Peyer's patch (tissue), 4 donors: ENCODE data around the gene ATP1B1. TPM values are rescaled to one million over a fixed set of nuclear protein-coding genes. Genes with fewer than 3 reads are reported as not detected.

ENCODE experiments used
- DNase-seq, 3 donors: peaks; one replicate each; pipeline ENCODE4 v3.0.0-alpha.2; 2017 to 2019
- H3K27ac ChIP-seq, 4 donors: fragments of 200-600 bp; sonication (generic); one replicate each; pipeline ENCODE4 v1.5.1; 2016 to 2019
- H3K27me3 ChIP-seq, 2 donors: fragments of 200-600 bp; sonication (generic); one replicate each; pipeline ENCODE4 v1.5.1; 2019
- H3K36me3 ChIP-seq, 3 donors: fragments of 200-600 bp; sonication (generic); one replicate each; pipeline ENCODE4 v1.5.1; 2016 to 2019
- H3K4me1 ChIP-seq, 4 donors: fragments of 200-600 bp; sonication (generic); one replicate each; pipeline ENCODE4 v1.5.1; 2016 to 2019
- H3K4me3 ChIP-seq, 4 donors: fragments of 200-600 bp; sonication (generic); 1 replicate in 3 of 4; 2 replicates in 1 of 4; pipeline ENCODE4 v1.5.1; 2016 to 2019; ENCODE audit warnings: mild to moderate bottlenecking in 1 of 4
- H3K9me3 ChIP-seq, 4 donors: fragments of 200-600 bp; sonication (generic); one replicate each; pipeline ENCODE4 v1.5.1; 2016 to 2019; ENCODE audit warnings: mild to moderate bottlenecking in 1 of 4
- POLR2A ChIP-seq, 2 donors: fragments of 450-650 bp; IDR thresholded peaks; one replicate each; pipeline ENCODE4 v1.5.1; 2017; ENCODE audit warnings: antibody characterized with exemption in 2 of 2, mild to moderate bottlenecking in 2 of 2, moderate library complexity in 2 of 2
- total RNA-seq, 4 donors: library from RNA; depleted of rRNA; stranded (reverse); fragments of >200 nt; gene quantifications; one replicate each; pipeline ENCODE4 v1.1.0, GENCODE V29; 2016
- TF ChIP-seq, protein P1 (sequence below), 6 experiments: fragments of 450-650 bp in 4 of 6; fragments of 200-600 bp in 2 of 6; sonication (generic) in 1 of 6; IDR thresholded peaks; one replicate each; pipeline ENCODE4 v1.5.1; 2017 to 2019; ENCODE audit warnings: antibody characterized with exemption in 6 of 6, mild to moderate bottlenecking in 3 of 6, moderate library complexity in 1 of 6

The ATP1B1 gene
- total RNA-seq, 4 donors from 2014 or later: 70.1 to 659 (median 499) TPM

DNA sequence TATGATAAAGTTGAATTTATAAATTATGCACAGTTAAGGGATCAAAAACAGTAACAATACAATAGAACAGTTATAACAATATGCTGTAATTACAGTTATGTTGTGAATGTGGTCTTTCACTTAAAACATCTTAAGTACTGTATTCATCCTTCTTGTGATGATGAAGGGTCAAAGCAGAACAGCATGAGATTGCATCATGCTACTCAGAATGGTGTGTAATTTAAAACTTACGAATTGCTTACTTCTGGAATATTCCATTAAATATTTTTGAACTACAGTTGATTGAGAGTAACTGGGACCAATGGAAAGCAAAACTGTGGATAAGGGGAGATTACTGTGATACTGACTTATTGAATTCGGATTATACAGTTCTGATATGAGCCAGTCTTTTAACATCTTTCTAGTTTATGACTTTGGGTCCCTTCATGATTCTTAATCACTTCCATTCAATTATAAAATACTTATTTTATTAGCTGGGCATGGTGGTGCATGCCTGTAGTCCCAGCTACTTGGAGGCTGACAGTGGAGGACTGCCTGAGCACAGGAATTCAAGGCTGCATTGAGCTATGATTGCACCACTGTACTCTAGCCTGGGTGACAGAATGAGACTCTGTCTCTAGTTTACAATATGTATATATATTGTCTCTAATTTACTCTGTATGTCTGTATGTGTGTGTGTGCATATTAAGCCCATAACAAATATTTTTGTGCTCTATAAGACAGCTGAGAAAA lies 43.2 kb downstream of the ATP1B1 start:
- Histone ChIP-seq H3K27ac (peak overlapping the region in 1 of 4 donors; percentile 65), H3K4me1 (peaks cover 0 to 33% (median 0%) of the 10 kb centered on the region in 4 donors), H3K36me3 (no peaks in the 10 kb centered on the region), H3K4me3 (no peak overlapping the region), H3K9me3 (no peaks in the 10 kb centered on the region), H3K27me3 (no peaks in the 10 kb centered on the region)
- DNase-seq: no peak
- TF ChIP-seq, protein P1, sequence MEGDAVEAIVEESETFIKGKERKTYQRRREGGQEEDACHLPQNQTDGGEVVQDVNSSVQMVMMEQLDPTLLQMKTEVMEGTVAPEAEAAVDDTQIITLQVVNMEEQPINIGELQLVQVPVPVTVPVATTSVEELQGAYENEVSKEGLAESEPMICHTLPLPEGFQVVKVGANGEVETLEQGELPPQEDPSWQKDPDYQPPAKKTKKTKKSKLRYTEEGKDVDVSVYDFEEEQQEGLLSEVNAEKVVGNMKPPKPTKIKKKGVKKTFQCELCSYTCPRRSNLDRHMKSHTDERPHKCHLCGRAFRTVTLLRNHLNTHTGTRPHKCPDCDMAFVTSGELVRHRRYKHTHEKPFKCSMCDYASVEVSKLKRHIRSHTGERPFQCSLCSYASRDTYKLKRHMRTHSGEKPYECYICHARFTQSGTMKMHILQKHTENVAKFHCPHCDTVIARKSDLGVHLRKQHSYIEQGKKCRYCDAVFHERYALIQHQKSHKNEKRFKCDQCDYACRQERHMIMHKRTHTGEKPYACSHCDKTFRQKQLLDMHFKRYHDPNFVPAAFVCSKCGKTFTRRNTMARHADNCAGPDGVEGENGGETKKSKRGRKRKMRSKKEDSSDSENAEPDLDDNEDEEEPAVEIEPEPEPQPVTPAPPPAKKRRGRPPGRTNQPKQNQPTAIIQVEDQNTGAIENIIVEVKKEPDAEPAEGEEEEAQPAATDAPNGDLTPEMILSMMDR (IDR thresholded peaks at IDR 0.05): no peak
- no peak for TF ChIP-seq POLR2A (IDR thresholded peaks at IDR 0.05)

DNA sequence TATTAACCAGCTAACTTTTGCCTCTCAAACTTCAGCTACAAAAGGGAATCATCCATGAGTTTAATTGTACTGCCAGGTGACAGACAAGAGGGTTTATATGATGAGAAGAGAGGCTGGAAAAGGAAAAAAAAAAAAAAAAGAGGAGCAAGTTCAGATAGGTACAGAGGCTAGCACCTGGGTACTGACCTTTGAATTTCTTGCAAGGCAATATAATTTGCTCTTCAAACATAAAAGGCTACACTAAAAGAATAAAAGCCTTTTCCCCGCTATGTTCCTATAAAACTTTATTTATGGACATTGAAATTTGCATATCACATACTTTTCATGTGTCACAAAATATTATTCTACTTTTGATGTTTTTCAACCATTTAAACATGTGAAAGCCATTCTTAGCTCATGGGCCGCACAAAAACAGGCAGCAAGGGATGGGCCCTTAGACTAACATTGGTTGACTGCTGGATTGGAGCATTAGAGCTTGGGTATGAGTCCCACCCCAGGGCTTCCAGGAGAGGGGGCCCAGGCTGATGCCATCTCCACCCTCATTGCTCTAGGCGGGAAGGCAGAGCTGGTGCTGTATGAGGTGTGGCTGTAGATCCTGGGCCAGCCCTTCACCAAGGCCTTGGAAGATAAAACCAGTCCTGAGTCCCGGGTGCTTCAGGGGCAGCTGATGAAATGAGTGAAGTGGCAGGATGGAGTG lies 44.3 kb downstream of the ATP1B1 start:
- TF ChIP-seq, protein P1 (IDR thresholded peaks at IDR 0.05): no peak
- no peak for TF ChIP-seq POLR2A (IDR thresholded peaks at IDR 0.05)
- H3K27ac ChIP-seq: peak overlapping the region in 2 of 4 donors; percentile 9 to 69
- H3K4me1 ChIP-seq: peaks cover 0 to 36% (median 0%) of the 10 kb centered on the region in 4 donors
- no peaks in the 10 kb centered on the region for H3K27me3 ChIP-seq
- H3K9me3 ChIP-seq: no peaks in the 10 kb centered on the region
- DNase-seq: peak in 1 of 3 donors; percentile 52
- no peak overlapping the region for H3K4me3 ChIP-seq
- no peaks in the 10 kb centered on the region for H3K36me3 ChIP-seq

DNA sequence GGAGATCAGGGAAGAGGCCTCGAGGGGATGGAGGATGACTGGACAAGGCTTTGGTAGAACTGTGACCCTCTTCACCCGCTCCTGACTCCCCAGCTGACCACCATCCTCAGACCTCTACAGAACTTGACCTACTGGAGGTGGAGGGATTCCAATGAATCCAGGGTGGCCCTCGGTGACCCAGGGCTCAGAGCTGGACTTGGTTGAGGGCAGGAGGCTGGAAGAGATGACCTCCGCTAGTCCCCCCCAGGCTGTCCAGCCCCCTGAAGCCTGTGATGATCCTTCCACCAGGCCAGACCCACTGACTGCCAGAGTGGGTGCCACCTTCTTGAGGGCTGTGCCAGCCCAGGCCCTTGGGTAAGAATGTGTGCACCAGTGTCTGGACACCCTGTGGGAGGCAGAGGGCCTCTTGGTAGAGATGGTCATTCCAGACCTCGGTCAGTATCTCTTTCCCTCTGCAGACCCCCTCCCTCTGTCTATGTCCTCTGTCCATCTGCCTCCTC lies 44.9 kb downstream of the ATP1B1 start:
- Histone ChIP-seq H3K36me3 (no peaks in the 10 kb centered on the region), H3K9me3 (no peaks in the 10 kb centered on the region), H3K4me3 (no peak overlapping the region), H3K27me3 (no peaks in the 10 kb centered on the region), H3K27ac (peak overlapping the region in 2 of 4 donors; percentile 9 to 69), H3K4me1 (peaks cover 0 to 40% (median 0%) of the 10 kb centered on the region in 4 donors)
- DNase-seq: no peak
- TF ChIP-seq POLR2A (IDR thresholded peaks at IDR 0.05): no peak
- TF ChIP-seq, protein P1 (IDR thresholded peaks at IDR 0.05): no peak

DNA sequence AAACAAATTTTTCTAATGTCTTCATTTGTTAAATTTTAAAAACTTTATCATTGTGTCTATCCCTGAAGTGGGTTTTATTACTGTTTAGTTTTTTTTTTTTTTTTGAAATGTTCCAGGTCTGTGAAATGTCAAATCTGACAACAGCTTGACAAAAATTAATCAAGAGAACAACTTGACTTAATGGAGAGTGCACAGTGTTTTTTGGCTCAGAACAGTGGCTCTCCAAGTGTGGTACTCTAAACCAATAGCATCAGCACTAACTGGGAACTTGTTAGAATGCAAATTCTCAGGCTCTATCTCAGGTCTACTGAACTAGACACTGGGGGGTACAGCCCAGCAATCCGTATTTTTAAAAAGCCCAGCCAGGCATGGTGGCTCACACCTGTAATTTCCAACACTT lies 49.2 kb downstream of the ATP1B1 start:
- H3K36me3 ChIP-seq: no peaks in the 10 kb centered on the region
- H3K4me1 ChIP-seq: peaks cover 0 to 24% (median 0%) of the 10 kb centered on the region in 4 donors
- H3K9me3 ChIP-seq: no peaks in the 10 kb centered on the region
- no peaks in the 10 kb centered on the region for H3K27me3 ChIP-seq
- no peak for DNase-seq
- no peak for TF ChIP-seq POLR2A (IDR thresholded peaks at IDR 0.05)
- TF ChIP-seq, protein P1 (IDR thresholded peaks at IDR 0.05): no peak
- H3K4me3 ChIP-seq: no peak overlapping the region
- peak overlapping the region in 2 of 4 donors; percentile 50 to 53 for H3K27ac ChIP-seq

DNA sequence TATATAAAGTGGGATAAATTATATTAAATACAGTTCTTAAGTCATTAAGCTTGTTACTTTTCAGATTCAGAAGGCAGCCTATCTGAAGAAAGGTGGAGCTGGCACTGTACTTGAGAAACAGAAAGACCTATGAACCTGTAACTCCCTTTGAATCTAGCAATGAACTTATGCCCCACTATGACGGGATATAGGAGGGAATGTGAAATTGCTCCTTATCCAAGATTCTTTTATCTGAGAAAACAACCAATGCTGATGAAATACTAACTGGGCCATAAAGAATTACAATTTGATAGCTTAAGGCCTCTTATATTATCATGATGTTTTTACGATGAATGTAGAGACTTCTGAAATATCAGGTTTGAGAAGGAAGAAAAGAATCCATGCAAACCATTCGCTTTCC lies 50.1 kb downstream of the ATP1B1 start:
- no peaks in the 10 kb centered on the region for H3K27me3 ChIP-seq
- no peak for DNase-seq
- H3K36me3 ChIP-seq: no peaks in the 10 kb centered on the region
- TF ChIP-seq, protein P1 (IDR thresholded peaks at IDR 0.05): peak in 3 of 6 experiments; percentile 9 to 47 (median 21)
- TF ChIP-seq POLR2A (IDR thresholded peaks at IDR 0.05): no peak
- H3K27ac ChIP-seq: peak overlapping the region in 2 of 4 donors; percentile 40 to 53
- peaks cover 0 to 24% (median 0%) of the 10 kb centered on the region in 4 donors for H3K4me1 ChIP-seq
- H3K9me3 ChIP-seq: no peaks in the 10 kb centered on the region
- no peak overlapping the region for H3K4me3 ChIP-seq
